SH-SY5Y (cell line): ENCODE measurements around the gene PCDHGB6.
"Not testable (repeated sequence)": the region's sequence is repeated elsewhere in the genome, so short reads cannot be mapped to it uniquely, and the experiment has no call there.

Experiments
- GATA2 ChIP-seq: IDR thresholded peaks from 2 replicates; pipeline ENCODE4 v1.6.1; 2011; ENCODE audit warnings: mild to moderate bottlenecking, low read depth, low read length
- GATA3 ChIP-seq: IDR thresholded peaks from 2 replicates; pipeline ENCODE4 v1.6.1; 2011; ENCODE audit warnings: low read depth, mild to moderate bottlenecking, low read length, moderate library complexity

DNA sequence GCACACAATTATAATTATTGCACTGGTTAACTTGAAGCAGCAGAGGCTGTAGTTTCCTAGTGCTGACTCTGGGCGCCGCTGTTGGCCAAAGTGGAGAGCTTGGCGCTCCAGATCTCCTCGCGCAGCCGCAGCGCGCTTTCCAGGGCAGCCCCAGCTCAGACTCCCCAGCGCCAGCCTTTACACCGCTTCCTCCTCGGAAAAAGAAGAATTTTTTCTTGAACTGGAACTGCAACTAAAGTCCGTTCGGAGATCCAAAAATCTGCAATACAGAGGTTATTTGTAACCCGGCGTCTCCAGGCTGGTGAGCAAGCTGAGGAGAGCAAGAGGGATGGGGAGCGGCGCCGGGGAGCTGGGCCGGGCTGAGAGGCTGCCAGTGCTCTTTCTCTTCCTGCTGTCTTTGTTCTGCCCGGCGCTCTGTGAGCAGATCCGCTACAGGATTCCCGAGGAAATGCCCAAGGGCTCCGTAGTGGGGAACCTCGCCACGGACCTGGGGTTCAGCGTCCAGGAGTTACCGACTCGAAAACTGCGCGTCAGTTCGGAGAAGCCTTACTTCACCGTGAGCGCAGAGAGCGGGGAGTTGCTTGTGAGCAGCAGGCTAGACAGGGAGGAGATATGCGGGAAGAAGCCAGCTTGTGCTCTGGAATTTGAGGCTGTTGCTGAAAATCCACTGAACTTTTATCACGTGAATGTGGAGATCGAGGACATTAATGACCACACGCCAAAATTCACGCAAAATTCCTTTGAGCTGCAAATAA is 20.1 kb upstream of the PCDHGB6 start, which contains the start of gene PCDHGB4:
- TF ChIP-seq GATA2, GATA3: not testable (repeated sequence)
